AG04450 (cell line): ENCODE measurements around the gene RTRAF. TPM values are rescaled to one million over a fixed set of nuclear protein-coding genes. Genes with fewer than 3 reads are reported as not detected.
A peak's percentile ranks its signal among the peaks of the same experiment; 100 is the strongest.

Experiments
- CTCF ChIA-PET: fragments of 300-600, 350-600 bp; formaldehyde crosslinking; extraction: SDS; loops from one replicate; lab custom pipeline; 2022; ENCODE audit warnings: antibody characterized with exemption, inconsistent platforms; lab: Charles Lee
- POLR2A ChIA-PET: fragments of 350-600 bp; formaldehyde crosslinking; extraction: SDS; loops from one replicate; lab custom pipeline; 2021; ENCODE audit warnings: antibody characterized with exemption, inconsistent platforms; lab: Yijun Ruan, JAX
- DNase-seq: peaks from one replicate; pipeline ENCODE4 v3.0.0-alpha.2; 2011; ENCODE audit warnings: low read depth, low spot score
- H3K27ac ChIP-seq: one replicate; pipeline ENCODE4 v1.5.1; 2012; ENCODE audit warnings: low read depth, low read length, control low read depth
- H3K27me3 ChIP-seq: one replicate; pipeline ENCODE4 v1.6.0; 2012; ENCODE audit warnings: low read length; ENCODE audit not compliant: control insufficient read depth, insufficient read depth
- H3K4me3 ChIP-seq: 2 replicates; pipeline ENCODE4 v1.5.1; 2011; ENCODE audit warnings: mild to moderate bottlenecking, low read depth, low read length, control low read depth
- H3K9me3 ChIP-seq: 2 replicates; pipeline ENCODE4 v1.5.1; 2012; ENCODE audit warnings: low read length; ENCODE audit not compliant: control insufficient read depth, insufficient read depth
- CTCF ChIP-seq: IDR thresholded peaks from 2 replicates; pipeline ENCODE4 v1.5.1; 2011; ENCODE audit warnings: low read depth, low read length, control low read depth, inconsistent platforms
- polyA plus RNA-seq: library from polyadenylated mRNA; depleted of rRNA; stranded (reverse); fragments of >200 nt; gene quantifications from 2 replicates; pipeline ENCODE4 v1.2.3, GENCODE V29; 2011

RTRAF gene
- polyA plus RNA-seq, 1 experiment, result 400 TPM

GRCh38 chr14:52031781-52032180 is 42.4 kb downstream of the RTRAF start:
- Histone ChIP-seq H3K4me3 (no peak overlapping the region), H3K27ac (peak overlapping the region; percentile 65), H3K9me3 (no peaks in the 10 kb centered on the region), H3K27me3 (no peaks in the 10 kb centered on the region)
- POLR2A ChIA-PET, result interaction anchor here (1.0 kb wide), 1 partner anchor 37 kb away, joined by 3 read pairs; the partner anchor contains the start of gene NID2
- CTCF ChIA-PET, result interaction anchor here (1.1 kb wide), 1 partner anchor 35 kb away, joined by 3 read pairs; no protein-coding TSS in a partner anchor
- no peak for DNase-seq
- TF ChIP-seq CTCF, result no peak

DNA sequence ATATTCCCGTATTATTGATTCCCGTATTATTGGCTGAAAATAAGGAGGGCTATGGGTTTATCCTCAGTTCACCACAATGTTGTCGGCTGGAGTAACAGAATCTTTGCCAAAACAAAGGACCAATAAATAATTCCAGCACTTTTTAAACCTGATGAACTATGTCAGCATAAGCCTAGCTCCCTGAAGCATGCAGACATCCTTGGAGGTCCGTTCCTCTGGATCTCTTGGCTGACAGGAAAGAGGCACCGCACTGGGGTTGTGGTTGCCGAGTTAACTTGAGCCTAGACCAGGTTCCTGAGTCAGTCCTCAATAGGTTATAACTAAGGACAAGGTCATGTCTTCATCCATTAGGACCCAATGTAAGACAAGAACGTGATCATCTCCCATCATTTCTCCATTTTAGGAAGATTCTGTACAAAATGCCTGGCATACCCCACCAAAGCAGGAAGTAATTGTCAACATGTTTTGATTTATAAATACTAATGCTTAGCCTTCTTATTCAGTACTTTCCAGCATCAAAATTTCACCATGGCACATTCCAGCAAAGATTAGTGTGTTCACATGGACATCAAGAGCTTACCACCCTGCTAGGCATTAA is 43.0 kb downstream of the RTRAF start:
- Histone ChIP-seq H3K4me3 (no peak overlapping the region), H3K27ac (no peak overlapping the region), H3K27me3 (no peaks in the 10 kb centered on the region), H3K9me3 (no peaks in the 10 kb centered on the region)
- ChIA-PET CTCF (interaction anchor here (1.0 to 1.3 kb wide), 2 partner anchors 19 to 36 kb away, joined by 3 to 5 read pairs; no protein-coding TSS in a partner anchor), POLR2A (interaction anchor here (0.6 to 1.1 kb wide), 5 partner anchors 13 to 38 kb away, joined by 3 to 5 read pairs (median 3); partner anchors contain the start of gene NID2)
- no peak for TF ChIP-seq CTCF
- no peak for DNase-seq

DNA sequence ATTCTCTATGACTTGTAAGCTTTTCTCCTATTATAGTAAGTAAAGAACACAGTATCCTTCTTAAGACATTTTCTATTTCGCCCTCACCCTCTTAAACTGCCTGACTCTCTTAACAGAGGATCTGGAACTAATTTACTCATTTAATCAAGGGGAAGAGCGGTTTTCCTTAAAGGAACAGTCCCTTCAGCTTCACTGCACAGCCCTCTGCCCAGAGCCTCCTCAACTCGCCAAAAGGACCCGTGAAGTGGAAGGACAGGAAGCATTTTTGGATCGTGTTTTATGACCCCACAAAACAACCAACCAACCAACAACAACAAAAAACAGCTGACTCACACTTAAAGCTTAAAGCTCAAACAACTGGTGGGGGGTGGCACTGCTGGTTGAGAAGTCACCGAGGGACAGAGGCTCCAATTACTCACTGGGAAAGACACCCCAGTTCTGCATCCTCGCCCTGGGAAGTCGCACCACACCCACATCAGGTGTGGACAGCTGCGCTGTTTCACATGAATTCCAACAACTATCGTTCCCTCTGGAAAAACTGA is 43.8 kb downstream of the RTRAF start:
- no peak for DNase-seq
- no peak overlapping the region for H3K4me3 ChIP-seq
- no peak for TF ChIP-seq CTCF
- POLR2A ChIA-PET, result interaction anchor here (0.6 to 1.1 kb wide), 4 partner anchors 12 to 37 kb away, joined by 3 to 5 read pairs (median 4); partner anchors contain the start of gene NID2
- H3K27me3 ChIP-seq, result no peaks in the 10 kb centered on the region
- CTCF ChIA-PET, result interaction anchor here (0.7 to 1.3 kb wide), 3 partner anchors 14 to 37 kb away, joined by 3 to 5 read pairs (median 3); no protein-coding TSS in a partner anchor
- H3K9me3 ChIP-seq, result no peaks in the 10 kb centered on the region
- peak overlapping the region; percentile 69 for H3K27ac ChIP-seq

DNA sequence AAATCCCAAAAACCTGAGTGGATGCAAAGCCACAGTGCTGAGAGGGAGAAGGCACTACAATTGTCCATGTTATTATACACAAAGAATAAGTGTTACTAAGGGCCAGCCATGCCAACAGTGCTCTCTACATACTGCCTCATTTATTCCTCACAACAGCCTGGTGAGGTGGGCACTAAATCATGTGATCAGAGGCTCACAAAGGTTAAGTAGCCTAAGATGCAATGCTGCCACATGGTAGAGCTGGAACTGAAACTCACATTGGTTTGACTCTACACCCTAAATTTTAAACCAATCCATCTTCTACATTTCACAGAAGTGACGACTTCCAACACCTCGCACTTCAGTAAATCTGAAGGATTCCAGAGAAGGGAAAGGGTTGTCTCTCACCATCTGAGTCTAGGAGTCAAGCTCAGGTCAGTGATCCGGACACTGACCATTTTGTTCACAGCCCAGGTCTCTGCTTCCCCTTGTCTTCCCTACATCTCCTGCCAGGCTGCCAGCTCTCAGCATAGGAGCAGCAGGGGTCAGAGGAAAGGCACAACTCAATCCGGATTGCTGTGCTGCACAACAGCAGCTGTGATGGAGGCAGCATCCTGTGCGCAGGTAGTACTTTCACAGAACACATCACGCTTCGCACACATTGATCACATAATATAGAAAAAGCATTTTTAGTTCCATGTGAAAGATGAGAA is 49.9 kb downstream of the RTRAF start:
- Histone ChIP-seq H3K4me3 (no peak overlapping the region), H3K27me3 (no peaks in the 10 kb centered on the region), H3K9me3 (no peaks in the 10 kb centered on the region), H3K27ac (no peak overlapping the region)
- no peak for DNase-seq
- CTCF ChIA-PET, result no interaction called here
- TF ChIP-seq CTCF, result no peak
- POLR2A ChIA-PET, result no interaction called here
